Measurements from ENCODE around the gene EFCAB11. TPM values are rescaled to one million over a fixed set of nuclear protein-coding genes. Genes with fewer than 3 reads are reported as not detected.

The EFCAB11 gene
- total RNA-seq, 1 experiment from 2014 or later: 10.8 TPM

DNA sequence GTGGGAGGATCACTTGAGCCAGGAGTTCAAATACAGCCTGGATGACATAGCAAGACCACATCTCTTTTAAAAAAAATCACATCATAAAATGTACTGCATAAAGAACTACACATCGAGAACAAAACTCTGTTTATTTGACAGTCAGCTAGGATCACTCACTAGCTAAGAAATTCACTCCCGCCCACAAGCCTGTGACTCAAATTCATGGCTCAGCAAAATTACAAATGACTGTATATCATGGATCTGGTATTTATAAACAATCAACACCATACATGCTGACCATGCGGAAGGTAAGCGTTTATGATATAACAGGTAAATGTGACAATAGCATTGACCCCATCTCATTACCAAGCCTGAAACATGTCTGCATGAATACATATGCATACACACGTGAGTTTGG, 206.5 kb downstream of the EFCAB11 start:
- DNase-seq: no peak
- no peaks in the 10 kb centered on the region for H3K27me3 ChIP-seq (ENCODE audit: control insufficient read depth, insufficient read depth, low read length)
- no peaks in the 10 kb centered on the region for H3K36me3 ChIP-seq (replicated peaks; ENCODE audit: control insufficient read depth, insufficient read depth, low read length)
- H3K4me3 ChIP-seq (ENCODE audit: insufficient read depth, low read depth, low read length): no peak overlapping the region

DNA sequence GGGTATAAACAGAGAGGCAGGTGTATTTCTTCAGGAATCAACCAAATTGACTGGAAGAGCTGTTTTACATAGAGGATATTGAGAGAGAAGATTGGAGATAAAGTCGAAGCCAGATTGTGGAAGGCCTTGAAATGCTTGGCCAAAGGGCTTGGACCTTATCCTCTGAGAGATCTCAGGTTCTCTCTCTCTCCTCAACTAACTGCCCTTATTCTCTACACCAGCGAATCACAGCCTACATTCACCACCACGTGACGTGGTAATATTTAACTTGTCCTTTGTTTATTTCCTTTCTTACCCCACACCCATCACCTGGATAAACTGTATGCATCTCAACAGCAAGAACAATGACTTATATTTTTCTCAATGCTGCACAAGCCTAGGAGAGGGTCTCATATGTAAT, 207.4 kb downstream of the EFCAB11 start:
- no peaks in the 10 kb centered on the region for H3K27me3 ChIP-seq (ENCODE audit: control insufficient read depth, insufficient read depth, low read length)
- H3K36me3 ChIP-seq (replicated peaks; ENCODE audit: control insufficient read depth, insufficient read depth, low read length): no peaks in the 10 kb centered on the region
- H3K4me3 ChIP-seq (ENCODE audit: insufficient read depth, low read depth, low read length): no peak overlapping the region
- DNase-seq: no peak

DNA sequence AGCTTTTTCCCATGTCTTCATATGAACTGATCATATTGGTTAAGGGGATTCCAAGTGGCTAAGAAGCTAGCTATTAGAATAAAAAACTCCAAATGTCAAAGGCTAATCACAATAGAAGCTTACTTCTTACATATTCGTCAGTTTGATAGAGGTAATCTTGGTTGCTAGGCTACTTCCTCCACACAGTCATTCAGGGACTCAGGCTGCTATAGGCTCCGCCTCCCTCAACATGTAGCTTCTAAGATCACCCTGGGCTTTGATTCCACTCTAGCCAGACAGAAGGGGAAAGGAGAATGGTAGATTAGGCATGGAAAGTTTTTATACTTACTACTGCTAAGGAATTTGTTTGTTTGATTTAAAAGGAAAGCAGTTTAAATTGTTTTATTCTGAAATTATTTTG, 207.9 kb downstream of the EFCAB11 start:
- DNase-seq: no peak
- H3K27me3 ChIP-seq (ENCODE audit: control insufficient read depth, insufficient read depth, low read length): no peaks in the 10 kb centered on the region
- no peak overlapping the region for H3K4me3 ChIP-seq (ENCODE audit: insufficient read depth, low read depth, low read length)
- H3K36me3 ChIP-seq (replicated peaks; ENCODE audit: control insufficient read depth, insufficient read depth, low read length): no peaks in the 10 kb centered on the region

DNA sequence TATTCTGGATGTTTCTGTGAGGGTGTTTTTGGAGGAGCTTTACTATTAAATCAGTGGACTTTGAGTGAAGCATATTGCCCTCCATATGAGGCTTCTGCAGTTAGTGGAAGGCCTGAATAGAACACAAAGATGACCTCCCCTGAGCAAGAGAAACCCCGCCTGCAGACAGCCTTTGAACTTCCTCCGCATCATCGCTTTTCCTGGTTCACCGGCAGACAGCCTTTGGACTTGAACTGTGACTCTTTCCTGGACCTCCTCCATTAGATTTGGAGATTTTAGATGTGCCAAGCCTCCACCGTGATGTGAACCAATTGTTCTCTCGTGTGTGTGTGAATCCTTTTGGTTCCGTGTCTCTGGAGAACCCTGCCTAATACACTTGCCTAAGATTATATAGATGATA, 208.4 kb downstream of the EFCAB11 start:
- no peak overlapping the region for H3K4me3 ChIP-seq (ENCODE audit: insufficient read depth, low read depth, low read length)
- DNase-seq: no peak

More for the DNA sequence above, 208.4 kb downstream of the EFCAB11 start:
- Histone ChIP-seq H3K27me3 (ENCODE audit: control insufficient read depth, insufficient read depth, low read length) (no peaks in the 10 kb centered on the region), H3K36me3 (replicated peaks; ENCODE audit: control insufficient read depth, insufficient read depth, low read length) (no peaks in the 10 kb centered on the region)

Other genes starting within 250 kb of the EFCAB11 start
- gene TDP1, start 1.2 kb upstream of the EFCAB11 start, total RNA-seq (2014; rRNA removed; shearing (Covaris generic)): 59.5 and 75.4 TPM in 2 replicates
- 0.07 and 0.28 TPM in 2 replicates for gene KCNK13, start 107.3 kb upstream of the EFCAB11 start, total RNA-seq (2014; rRNA removed; shearing (Covaris generic))

Data from H7 (cell line).